CD14-positive monocyte (primary cell): ENCODE results near the gene PPP2R2C. TPM values are rescaled to one million over a fixed set of nuclear protein-coding genes. Genes with fewer than 3 reads are reported as not detected.

Experiments
- DNase-seq, 3 donors: peaks; one replicate each; pipeline ENCODE4 v3.0.0-alpha.2; 2011 to 2022
- H2AFZ ChIP-seq: 2 replicates; pipeline ENCODE4 v1.6.0; 2012; ENCODE audit warnings: mild to moderate bottlenecking, low read depth, low read length, inconsistent platforms; ENCODE audit not compliant: insufficient read depth, poor library complexity, severe bottlenecking
- H3K27ac ChIP-seq, 2 donors: 1 replicate in 1 of 2; 2 replicates in 1 of 2; pipeline ENCODE4 v1.5.1; 2012 to 2013; ENCODE audit warnings: low read length in 2 of 2, control low read depth in 1 of 2, inconsistent platforms in 1 of 2, low read depth in 1 of 2, mild to moderate bottlenecking in 1 of 2
- H3K27me3 ChIP-seq, 2 donors: one replicate each; pipeline versions ENCODE4 v1.6.0 to v1.6.1; 2011 to 2013; ENCODE audit warnings: low read length in 2 of 2; ENCODE audit not compliant: control insufficient read depth in 2 of 2, insufficient read depth in 2 of 2
- H3K36me3 ChIP-seq, 2 donors: replicated peaks in 1 of 2; 1 replicate in 1 of 2; 2 replicates in 1 of 2; pipeline versions ENCODE4 v1.5.1 to v1.6.1; 2012 to 2013; ENCODE audit warnings: low read length in 2 of 2, control low read depth in 1 of 2, inconsistent platforms in 1 of 2, mild to moderate bottlenecking in 1 of 2; ENCODE audit not compliant: insufficient read depth in 2 of 2, control insufficient read depth in 1 of 2
- H3K4me1 ChIP-seq, 2 donors: 1 replicate in 1 of 2; 2 replicates in 1 of 2; pipeline versions ENCODE4 v1.5.1 to v1.6.1; 2012 to 2013; ENCODE audit warnings: low read length in 2 of 2, control low read depth in 1 of 2, inconsistent platforms in 1 of 2, mild to moderate bottlenecking in 1 of 2, moderate library complexity in 1 of 2; ENCODE audit not compliant: insufficient read depth in 2 of 2, control insufficient read depth in 1 of 2
- H3K4me2 ChIP-seq: replicated peaks from 2 replicates; pipeline ENCODE3; 2012; ENCODE audit warnings: low read length, moderate library complexity, mild to moderate bottlenecking; ENCODE audit not compliant: poor library complexity, severe bottlenecking; ENCODE audit errors: extremely low read depth
- H3K4me3 ChIP-seq, 3 experiments: fragments of 200-600 bp in 1 of 3; sonication (generic) in 1 of 3; replicated peaks in 1 of 3; 1 replicate in 2 of 3; 2 replicates in 1 of 3; pipeline ENCODE4 v1.5.1; 2011 to 2013; ENCODE audit warnings: low read length in 3 of 3, mild to moderate bottlenecking in 3 of 3, control low read depth in 2 of 3, low read depth in 2 of 3, inconsistent platforms in 1 of 3, moderate library complexity in 1 of 3
- H3K79me2 ChIP-seq: 2 replicates; pipeline ENCODE4 v1.6.0; 2012; ENCODE audit warnings: mild to moderate bottlenecking, control low read depth, inconsistent platforms, low read length, moderate library complexity; ENCODE audit not compliant: insufficient read depth
- H3K9ac ChIP-seq: 2 replicates; pipeline ENCODE4 v1.6.0; 2017; ENCODE audit warnings: low read length, mild to moderate bottlenecking; ENCODE audit not compliant: insufficient read depth, poor library complexity, severe bottlenecking
- H3K9me3 ChIP-seq, 2 donors: replicated peaks in 1 of 2; 1 replicate in 1 of 2; 2 replicates in 1 of 2; pipeline versions ENCODE4 v1.5.1 to v1.6.1; 2012 to 2013; ENCODE audit warnings: low read length in 2 of 2, control low read depth in 1 of 2; ENCODE audit not compliant: control insufficient read depth in 1 of 2, insufficient read depth in 1 of 2
- H4K20me1 ChIP-seq: 2 replicates; pipeline ENCODE4 v1.6.0; 2012; ENCODE audit warnings: mild to moderate bottlenecking, low read length, control low read depth, moderate library complexity; ENCODE audit not compliant: insufficient read depth
- H3K27ac Mint-ChIP-seq, 7 donors: one replicate each; pipeline ENCODE4 v1.8.0; 2020; ENCODE audit warnings: mild to moderate bottlenecking in 7 of 7, mixed read lengths in 7 of 7, moderate library complexity in 6 of 7, inconsistent platforms in 2 of 7
- H3K27me3 Mint-ChIP-seq, 3 donors: one replicate each; pipeline ENCODE4 v1.8.0; 2021 to 2022; ENCODE audit warnings: low read depth in 3 of 3, mild to moderate bottlenecking in 3 of 3, mixed read lengths in 3 of 3, moderate library complexity in 3 of 3, inconsistent platforms in 1 of 3
- H3K36me3 Mint-ChIP-seq, 2 donors: one replicate each; pipeline ENCODE4 v1.8.0; 2020; ENCODE audit warnings: mixed read lengths in 2 of 2, inconsistent platforms in 1 of 2, mild to moderate bottlenecking in 1 of 2
- H3K4me1 Mint-ChIP-seq: one replicate; pipeline ENCODE4 v1.8.0; 2020; ENCODE audit warnings: mild to moderate bottlenecking, mixed read lengths
- H3K4me3 Mint-ChIP-seq, 2 donors: one replicate each; pipeline ENCODE4 v1.8.0; 2020; ENCODE audit warnings: mild to moderate bottlenecking in 2 of 2, mixed read lengths in 2 of 2, moderate library complexity in 1 of 2
- H3K9me3 Mint-ChIP-seq, 7 donors: one replicate each; pipeline ENCODE4 v1.8.0; 2020 to 2022; ENCODE audit warnings: mixed read lengths in 7 of 7, mild to moderate bottlenecking in 6 of 7, moderate library complexity in 6 of 7, inconsistent platforms in 2 of 7
- WGBS: methylation state at CpG from one replicate; pipeline ENCODE4 v1.1.5; 2013; ENCODE audit warnings: missing lambda C conversion rate; ENCODE audit not compliant: insufficient coverage; 5-methylcytosine and 5-hydroxymethylcytosine counted together
- intact Hi-C, 2 donors: fragments of 100-400 bp; cut with micrococcal nuclease; formaldehyde crosslinking; loops; one replicate each; pipeline versions ENCODE4 v1.15.0 to v1.15.1; 2023
- polyA plus RNA-seq, 3 donors: library from polyadenylated mRNA; depleted of rRNA in 1 of 3; unstranded in 2 of 3; stranded (reverse) in 1 of 3; fragments of 300-500 nt in 2 of 3; fragments of >200 nt in 1 of 3; fragmentation: Illumina TruSeq in 2 of 3; gene quantifications; 1 replicate in 2 of 3; 2 replicates in 1 of 3; pipeline ENCODE4 v1.2.3, GENCODE V29; 2012 to 2021
- TF ChIP-seq, protein P1 (sequence below): fragments of 200-600 bp; IDR thresholded peaks from one replicate; pipeline ENCODE4 v1.8.0; 2022; ENCODE audit warnings: antibody characterized with exemption, mild to moderate bottlenecking

PPP2R2C gene
- polyA plus RNA-seq, 3 donors = not detected

DNA sequence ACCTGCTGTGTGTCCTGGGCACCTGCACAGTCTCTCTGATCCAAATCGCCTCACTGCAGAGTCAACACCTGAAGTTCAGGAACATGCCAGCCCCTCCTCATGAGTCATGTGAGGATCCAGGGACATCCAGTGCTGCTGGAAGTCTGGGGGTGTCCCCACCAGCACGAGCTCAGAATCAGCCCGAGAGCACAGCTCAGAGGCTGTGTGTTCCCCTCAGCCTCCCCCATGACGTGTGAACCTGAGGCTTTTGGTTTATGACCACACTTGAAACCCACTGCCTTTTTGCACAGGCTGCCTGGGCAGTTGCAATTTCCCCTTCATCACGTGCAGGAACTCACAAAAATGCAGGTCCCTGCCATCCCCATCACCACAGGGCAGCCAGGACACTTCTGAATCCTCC is 47.1 kb downstream of the PPP2R2C start:
- Histone ChIP-seq H3K4me2 (no peak overlapping the region), H3K9ac (no peak overlapping the region), H3K9me3 (no peaks in the 10 kb centered on the region), H3K27me3 (no peaks in the 10 kb centered on the region), H3K36me3 (no peaks in the 10 kb centered on the region), H4K20me1 (no peaks in the 10 kb centered on the region), H2AFZ (no peak overlapping the region), H3K79me2 (no peaks in the 10 kb centered on the region), H3K4me3 (no peak overlapping the region), H3K4me1 (no peaks in the 10 kb centered on the region), H3K27ac (no peak overlapping the region)
- Mint-ChIP-seq H3K27me3 (peaks cover 5 to 13% (median 6%) of the 10 kb centered on the region in 3 donors), H3K4me1 (no peaks in the 10 kb centered on the region), H3K36me3 (no peaks in the 10 kb centered on the region), H3K4me3 (no peak overlapping the region), H3K9me3 (peaks cover 0 to 2% (median 0%) of the 10 kb centered on the region in 7 donors), H3K27ac (no peak overlapping the region)
- DNase-seq = no peak
- TF ChIP-seq, protein P1, sequence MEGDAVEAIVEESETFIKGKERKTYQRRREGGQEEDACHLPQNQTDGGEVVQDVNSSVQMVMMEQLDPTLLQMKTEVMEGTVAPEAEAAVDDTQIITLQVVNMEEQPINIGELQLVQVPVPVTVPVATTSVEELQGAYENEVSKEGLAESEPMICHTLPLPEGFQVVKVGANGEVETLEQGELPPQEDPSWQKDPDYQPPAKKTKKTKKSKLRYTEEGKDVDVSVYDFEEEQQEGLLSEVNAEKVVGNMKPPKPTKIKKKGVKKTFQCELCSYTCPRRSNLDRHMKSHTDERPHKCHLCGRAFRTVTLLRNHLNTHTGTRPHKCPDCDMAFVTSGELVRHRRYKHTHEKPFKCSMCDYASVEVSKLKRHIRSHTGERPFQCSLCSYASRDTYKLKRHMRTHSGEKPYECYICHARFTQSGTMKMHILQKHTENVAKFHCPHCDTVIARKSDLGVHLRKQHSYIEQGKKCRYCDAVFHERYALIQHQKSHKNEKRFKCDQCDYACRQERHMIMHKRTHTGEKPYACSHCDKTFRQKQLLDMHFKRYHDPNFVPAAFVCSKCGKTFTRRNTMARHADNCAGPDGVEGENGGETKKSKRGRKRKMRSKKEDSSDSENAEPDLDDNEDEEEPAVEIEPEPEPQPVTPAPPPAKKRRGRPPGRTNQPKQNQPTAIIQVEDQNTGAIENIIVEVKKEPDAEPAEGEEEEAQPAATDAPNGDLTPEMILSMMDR = no peak
- WGBS = 56% methylated on average over 4 of the region's 5 CpGs
- intact Hi-C loops = no loop called here

DNA sequence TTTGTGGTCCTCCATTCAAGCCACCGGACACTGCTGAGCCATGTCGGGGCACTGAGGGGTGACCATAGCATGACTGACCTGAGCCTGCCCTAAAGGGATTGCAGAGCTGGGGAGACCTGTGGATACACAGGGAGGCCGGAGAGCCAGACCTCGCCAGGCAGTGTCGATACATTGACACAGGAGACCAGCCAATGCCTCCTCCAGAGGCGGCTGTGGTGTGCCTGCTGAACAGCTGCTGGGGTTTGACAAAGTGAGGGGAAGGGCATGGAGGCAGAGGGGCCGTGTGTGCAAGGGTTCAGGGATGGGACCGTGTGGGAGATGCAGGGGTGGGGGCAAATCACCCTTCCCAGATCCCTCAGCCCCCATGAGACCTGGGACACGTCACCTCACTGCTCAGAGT is 48.0 kb downstream of the PPP2R2C start:
- Histone ChIP-seq H3K79me2 (no peaks in the 10 kb centered on the region), H4K20me1 (no peaks in the 10 kb centered on the region), H3K4me3 (no peak overlapping the region), H3K36me3 (no peaks in the 10 kb centered on the region), H3K27me3 (no peaks in the 10 kb centered on the region), H3K27ac (no peak overlapping the region), H3K4me2 (no peak overlapping the region), H3K9ac (no peak overlapping the region), H3K9me3 (no peaks in the 10 kb centered on the region), H2AFZ (no peak overlapping the region), H3K4me1 (no peaks in the 10 kb centered on the region)
- H3K4me1 Mint-ChIP-seq = no peaks in the 10 kb centered on the region
- H3K36me3 Mint-ChIP-seq = no peaks in the 10 kb centered on the region
- H3K27ac Mint-ChIP-seq = no peak overlapping the region
- H3K9me3 Mint-ChIP-seq = peaks cover 0 to 2% (median 0%) of the 10 kb centered on the region in 7 donors
- TF ChIP-seq, protein P1 = no peak
- no peak overlapping the region for H3K4me3 Mint-ChIP-seq
- 91% methylated on average over 6 of the region's 9 CpGs for WGBS
- H3K27me3 Mint-ChIP-seq = peaks cover 5 to 11% (median 6%) of the 10 kb centered on the region in 3 donors
- DNase-seq = no peak
- intact Hi-C loops = no loop called here
